Transverse colon (tissue), 4 donors: ENCODE results near the gene ZNF804B. TPM values are rescaled to one million over a fixed set of nuclear protein-coding genes. Genes with fewer than 3 reads are reported as not detected.

Experiments
- DNase-seq: peaks from one replicate; pipeline ENCODE4 v3.0.0-alpha.2; 2019
- H3K27ac ChIP-seq, 4 donors: fragments of 200-600 bp; sonication (generic); 2 replicates each; pipeline ENCODE4 v1.5.1; 2016 to 2018; ENCODE audit warnings: inconsistent platforms in 4 of 4
- H3K27me3 ChIP-seq: fragments of 200-600 bp; sonication (generic); 2 replicates; pipeline ENCODE4 v1.5.1; 2017; ENCODE audit warnings: inconsistent platforms
- H3K36me3 ChIP-seq, 4 donors: fragments of 200-600 bp; sonication (generic); 2 replicates each; pipeline ENCODE4 v1.5.1; 2017 to 2019; ENCODE audit warnings: inconsistent platforms in 4 of 4
- H3K4me1 ChIP-seq, 4 donors: fragments of 200-600 bp; sonication (generic); 2 replicates each; pipeline ENCODE4 v1.5.1; 2017 to 2020; ENCODE audit warnings: inconsistent platforms in 4 of 4
- H3K4me3 ChIP-seq, 4 donors: fragments of 200-600 bp; sonication (generic); 1 replicate in 1 of 4; 2 replicates in 3 of 4; pipeline versions ENCODE4 v1.5.1 to v1.6.1; 2017 to 2019; ENCODE audit warnings: inconsistent platforms in 4 of 4
- H3K9me3 ChIP-seq, 2 donors: fragments of 200-600 bp; sonication (generic); 2 replicates each; pipeline ENCODE4 v1.5.1; 2017 to 2019; ENCODE audit warnings: inconsistent platforms in 2 of 2
- EP300 ChIP-seq: sonication (generic); formaldehyde crosslinking; IDR thresholded peaks from one replicate; pipeline ENCODE4 v1.6.1; 2017; ENCODE audit warnings: antibody characterized with exemption, low read depth
- POLR2A ChIP-seq: fragments of 450-650 bp; IDR thresholded peaks from one replicate; pipeline ENCODE4 v1.6.1; 2016; ENCODE audit warnings: antibody characterized with exemption, mild to moderate bottlenecking, moderate library complexity
- POLR2AphosphoS5 ChIP-seq, 3 donors: sonication (generic); formaldehyde crosslinking; IDR thresholded peaks; one replicate each; pipeline ENCODE4 v1.6.1; 2016; ENCODE audit warnings: antibody characterized with exemption in 3 of 3
- WGBS, 2 donors: methylation state at CpG; one replicate each; pipeline ENCODE4 v1.1.5; 2018; ENCODE audit warnings: low coverage in 1 of 2; 5-methylcytosine and 5-hydroxymethylcytosine counted together
- in situ Hi-C, 4 donors: fragments of 200-750 bp; cut with MboI; loops; one replicate each; pipeline versions ENCODE4 v1.15.0 to v1.15.1; 2017; ENCODE audit warnings: low sequenced_read_pairs in 3 of 4, low pct_ligation_motif_present in 1 of 4, low pct_unique_long_range_greater_than_20kb in 1 of 4
- intact Hi-C: fragments of 100-400 bp; cut with DNase I; formaldehyde crosslinking; loops from one replicate; pipeline ENCODE4 v1.15.1; 2023; ENCODE audit warnings: low total_unique reads
- total RNA-seq, 4 donors: library from RNA; depleted of rRNA; stranded (reverse); fragments of >200 nt; gene quantifications; one replicate each; pipeline ENCODE4 v1.1.0, GENCODE V29; 2016
- TF ChIP-seq, protein P1 (sequence below), 5 experiments: fragments of 200-600 bp in 3 of 5; fragments of 450-650 bp in 2 of 5; sonication (generic) in 3 of 5; IDR thresholded peaks; 1 replicate in 2 of 5; 2 replicates in 3 of 5; pipeline ENCODE4 v1.5.1; 2016 to 2017; ENCODE audit warnings: antibody characterized with exemption in 5 of 5, inconsistent platforms in 3 of 5, mild to moderate bottlenecking in 2 of 5, moderate library complexity in 1 of 5

Gene ZNF804B
- total RNA-seq, 4 donors from 2014 or later, result not detected

DNA sequence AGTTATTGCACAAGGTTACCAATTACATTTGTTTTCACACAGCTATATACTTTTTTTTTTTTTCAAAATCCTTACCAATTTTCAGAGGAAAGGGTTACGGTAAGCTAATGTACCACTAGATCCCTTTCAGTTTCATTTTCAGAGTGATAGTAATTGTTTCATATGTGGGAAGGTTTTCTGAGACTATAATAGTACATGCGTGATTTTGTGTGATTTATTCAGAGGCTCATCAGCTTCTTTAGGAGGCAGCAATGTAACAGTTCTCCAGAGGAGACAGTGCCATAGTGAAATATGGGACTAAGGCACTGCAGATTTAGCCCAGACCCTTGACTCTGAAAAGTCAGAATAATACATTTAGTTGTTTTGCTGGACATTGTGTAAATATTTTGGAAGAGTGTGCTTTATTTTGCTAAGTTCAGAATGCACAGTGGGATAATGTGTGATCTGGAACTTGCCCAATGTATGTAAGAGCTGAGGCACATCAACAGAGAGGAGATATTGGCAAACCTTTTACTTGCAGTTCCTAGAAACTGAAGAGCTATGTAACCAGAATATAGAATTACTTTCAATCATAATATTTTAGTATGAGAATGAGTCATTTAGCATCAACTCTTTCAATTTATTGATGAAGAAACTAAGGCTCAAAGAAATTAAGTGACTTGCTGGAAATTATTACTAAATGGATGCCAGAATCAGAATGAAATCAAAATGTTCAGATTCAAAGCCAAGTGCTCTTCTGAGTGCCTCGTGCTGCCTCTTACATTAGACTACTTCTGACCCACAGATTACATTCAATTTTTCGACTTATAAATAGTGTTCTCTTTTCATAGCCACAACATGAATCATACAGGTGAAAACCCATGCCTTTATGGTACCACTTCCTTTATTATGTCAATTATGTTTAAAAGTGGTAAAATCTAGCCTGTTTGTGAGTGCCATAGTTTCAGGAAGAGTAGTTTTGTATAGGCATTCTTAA, 243.8 kb downstream of the ZNF804B start:
- Histone ChIP-seq H3K4me1 (peaks cover 0 to 10% (median 0%) of the 10 kb centered on the region in 4 donors), H3K27me3 (no peaks in the 10 kb centered on the region), H3K36me3 (no peaks in the 10 kb centered on the region), H3K27ac (no peak overlapping the region), H3K4me3 (peak overlapping the region in 1 of 4 donors; percentile 36), H3K9me3 (no peaks in the 10 kb centered on the region)
- DNase-seq, result no peak
- WGBS, 2 donors, result 16 to 18% methylated on average over 4 of the region's 4 CpGs
- in situ Hi-C loops (no loop called here), intact Hi-C loops (no loop called here)
- TF ChIP-seq, protein P1, sequence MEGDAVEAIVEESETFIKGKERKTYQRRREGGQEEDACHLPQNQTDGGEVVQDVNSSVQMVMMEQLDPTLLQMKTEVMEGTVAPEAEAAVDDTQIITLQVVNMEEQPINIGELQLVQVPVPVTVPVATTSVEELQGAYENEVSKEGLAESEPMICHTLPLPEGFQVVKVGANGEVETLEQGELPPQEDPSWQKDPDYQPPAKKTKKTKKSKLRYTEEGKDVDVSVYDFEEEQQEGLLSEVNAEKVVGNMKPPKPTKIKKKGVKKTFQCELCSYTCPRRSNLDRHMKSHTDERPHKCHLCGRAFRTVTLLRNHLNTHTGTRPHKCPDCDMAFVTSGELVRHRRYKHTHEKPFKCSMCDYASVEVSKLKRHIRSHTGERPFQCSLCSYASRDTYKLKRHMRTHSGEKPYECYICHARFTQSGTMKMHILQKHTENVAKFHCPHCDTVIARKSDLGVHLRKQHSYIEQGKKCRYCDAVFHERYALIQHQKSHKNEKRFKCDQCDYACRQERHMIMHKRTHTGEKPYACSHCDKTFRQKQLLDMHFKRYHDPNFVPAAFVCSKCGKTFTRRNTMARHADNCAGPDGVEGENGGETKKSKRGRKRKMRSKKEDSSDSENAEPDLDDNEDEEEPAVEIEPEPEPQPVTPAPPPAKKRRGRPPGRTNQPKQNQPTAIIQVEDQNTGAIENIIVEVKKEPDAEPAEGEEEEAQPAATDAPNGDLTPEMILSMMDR (IDR thresholded peaks at IDR 0.05), result no peak
- no peak for TF ChIP-seq POLR2AphosphoS5 (IDR thresholded peaks at IDR 0.05)
- no peak for TF ChIP-seq POLR2A
- no peak for TF ChIP-seq EP300

DNA sequence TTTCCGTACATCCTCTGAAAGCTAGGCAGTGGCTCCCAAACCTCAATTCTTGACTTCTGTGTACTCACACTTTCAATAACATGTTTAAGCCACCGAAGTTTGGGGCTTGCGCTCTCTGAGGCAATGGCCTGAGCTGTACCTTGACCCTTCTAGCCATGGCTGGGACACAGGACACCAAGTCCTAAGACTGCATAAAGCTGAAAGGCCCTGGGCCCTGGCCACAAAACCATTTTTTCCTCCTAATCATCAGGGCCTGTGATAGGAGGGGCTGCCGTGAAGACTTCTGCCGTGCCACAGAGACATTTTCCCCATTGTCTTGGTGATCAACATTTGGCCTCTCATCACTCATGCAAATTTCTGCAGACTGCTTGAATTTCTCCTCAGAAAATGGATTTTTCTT, 252.5 kb downstream of the ZNF804B start:
- no peak for TF ChIP-seq EP300
- TF ChIP-seq POLR2AphosphoS5 (IDR thresholded peaks at IDR 0.05), result no peak
- TF ChIP-seq POLR2A, result no peak
- TF ChIP-seq, protein P1 (IDR thresholded peaks at IDR 0.05), result no peak
- DNase-seq, result no peak
- Histone ChIP-seq H3K27me3 (no peaks in the 10 kb centered on the region), H3K27ac (no peak overlapping the region), H3K4me1 (no peaks in the 10 kb centered on the region), H3K36me3 (no peaks in the 10 kb centered on the region), H3K4me3 (no peak overlapping the region), H3K9me3 (no peaks in the 10 kb centered on the region)
- WGBS, 2 donors, result 90% methylated on average over 5 of the region's 5 CpGs; no CpG with 5 or more reads in 1 of the 2 donors
- in situ Hi-C loops, result no loop called here
- intact Hi-C loops, result no loop called here

DNA sequence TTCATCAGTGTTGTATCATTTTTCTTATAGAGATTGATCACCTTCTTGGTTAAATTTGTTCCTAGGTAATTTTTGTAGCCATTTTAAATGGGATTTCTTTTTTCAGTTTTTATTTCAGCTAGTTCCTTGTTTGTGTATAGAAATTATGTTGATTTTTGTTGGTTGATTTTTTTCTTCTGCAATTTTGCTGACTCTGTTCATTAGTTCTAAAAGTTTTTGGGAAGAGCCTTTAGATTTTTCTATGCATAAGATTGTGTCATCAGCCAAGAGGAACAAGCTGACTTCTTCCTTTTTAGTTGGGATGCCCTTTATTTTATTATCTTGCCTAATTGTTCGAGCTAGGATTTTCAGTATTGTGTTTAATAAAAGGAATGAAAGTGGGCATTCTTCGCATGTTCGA, 258.2 kb downstream of the ZNF804B start:
- no peak overlapping the region for H3K4me3 ChIP-seq
- in situ Hi-C loops, result no loop called here
- intact Hi-C loops, result no loop called here
- DNase-seq, result no peak
- no peak overlapping the region for H3K27ac ChIP-seq
- H3K27me3 ChIP-seq, result no peaks in the 10 kb centered on the region
- no peaks in the 10 kb centered on the region for H3K36me3 ChIP-seq
- no peaks in the 10 kb centered on the region for H3K4me1 ChIP-seq
- TF ChIP-seq, protein P1 (IDR thresholded peaks at IDR 0.05), result no peak
- TF ChIP-seq POLR2AphosphoS5 (IDR thresholded peaks at IDR 0.05) (no peak), POLR2A (no peak), EP300 (no peak)
- WGBS, 2 donors, result 80 to 87% methylated on average over 3 of the region's 3 CpGs
- peaks cover 0 to 5% of the 10 kb centered on the region in 2 donors for H3K9me3 ChIP-seq

DNA sequence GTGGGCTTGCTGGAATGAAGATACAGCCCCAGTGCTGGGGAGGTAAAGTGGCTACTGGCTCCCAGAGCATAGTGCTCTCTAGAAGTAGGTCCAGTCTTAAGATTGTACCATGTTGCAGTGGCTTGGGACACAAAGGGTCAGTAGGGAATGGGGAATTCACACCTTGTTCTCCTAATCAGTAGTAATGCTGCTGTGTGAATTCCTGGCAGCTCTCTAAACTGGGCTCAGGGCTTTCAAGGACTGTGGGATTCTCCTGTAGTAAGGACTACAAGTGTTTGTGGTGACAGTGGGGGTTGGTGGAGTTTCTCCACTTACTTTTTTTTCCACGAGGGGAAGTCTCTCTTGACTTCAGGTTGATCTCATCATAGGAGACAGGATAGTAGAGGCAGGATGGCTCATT, 262.2 kb downstream of the ZNF804B start:
- intact Hi-C loops, result no loop called here
- Histone ChIP-seq H3K36me3 (no peaks in the 10 kb centered on the region), H3K27me3 (no peaks in the 10 kb centered on the region), H3K4me1 (no peaks in the 10 kb centered on the region), H3K4me3 (no peak overlapping the region), H3K9me3 (peaks cover 0 to 5% of the 10 kb centered on the region in 2 donors), H3K27ac (no peak overlapping the region)
- no peak for DNase-seq
- in situ Hi-C loops, result no loop called here
- WGBS, 2 donors, result 52% methylated on average over 1 of the region's 1 CpG; no CpG with 5 or more reads in 1 of the 2 donors
- TF ChIP-seq, protein P1 (IDR thresholded peaks at IDR 0.05), result no peak
- TF ChIP-seq POLR2AphosphoS5 (IDR thresholded peaks at IDR 0.05), result no peak
